Activated CD4-positive, alpha-beta T cell treated with anti-CD3 and anti-CD28 coated beads, Interleukin-2, amount 10 ng/mL, durations not matched to agents 24 days and 14 days (primary cell): ENCODE data around the gene ZBTB16. TPM values are rescaled to one million over a fixed set of nuclear protein-coding genes. Genes with fewer than 3 reads are reported as not detected.

Source experiments
- DNase-seq: peaks from one replicate; pipeline ENCODE4 v3.0.0; 2022
- H3K27ac Mint-ChIP-seq: one replicate; pipeline ENCODE4 v1.8.0; 2022; ENCODE audit warnings: mild to moderate bottlenecking, mixed read lengths
- H3K27me3 Mint-ChIP-seq: one replicate; pipeline ENCODE4 v1.8.0; 2022; ENCODE audit warnings: mixed read lengths
- H3K36me3 Mint-ChIP-seq: one replicate; pipeline ENCODE4 v1.8.0; 2022; ENCODE audit warnings: low read depth, mild to moderate bottlenecking, mixed read lengths
- H3K4me1 Mint-ChIP-seq: one replicate; pipeline ENCODE4 v1.8.0; 2021; ENCODE audit warnings: mixed read lengths
- H3K4me3 Mint-ChIP-seq: one replicate; pipeline ENCODE4 v1.8.0; 2022; ENCODE audit warnings: mild to moderate bottlenecking, moderate library complexity, mixed read lengths
- H3K9me3 Mint-ChIP-seq: one replicate; pipeline ENCODE4 v1.8.0; 2021; ENCODE audit warnings: mixed read lengths
- intact Hi-C: fragments of 100-400 bp; cut with micrococcal nuclease; formaldehyde crosslinking; loops from one replicate; pipeline ENCODE4 v1.15.1; 2023
- total RNA-seq: library from RNA; stranded (reverse); gene quantifications from 2 replicates; pipeline ENCODE4 v1.2.3, GENCODE V29; 2022

ZBTB16 gene
- total RNA-seq, 1 donor from 2014 or later: 3.8 TPM

DNA sequence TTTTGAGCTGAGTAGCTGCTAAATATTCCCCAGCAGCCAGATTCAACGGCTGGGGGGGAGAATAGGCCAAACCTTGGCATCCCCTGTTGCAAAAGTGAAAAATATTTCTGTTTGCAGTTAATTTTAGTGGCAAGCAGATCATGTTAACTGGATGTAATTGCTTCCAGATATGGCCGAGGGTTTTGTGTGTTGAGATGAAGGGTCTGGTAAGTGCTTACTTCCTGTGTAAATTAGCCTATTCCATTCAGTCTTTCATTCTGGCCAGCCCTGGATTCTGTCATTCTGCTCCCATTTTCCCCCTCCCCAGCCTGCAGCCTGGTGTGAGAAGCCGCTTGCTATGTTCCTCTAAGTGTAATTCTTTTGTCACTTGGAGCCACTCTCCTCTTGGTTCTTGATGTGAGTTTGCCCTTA is 17.4 kb downstream of the ZBTB16 start:
- Mint-ChIP-seq H3K36me3 (no peaks in the 10 kb centered on the region), H3K4me3 (peak overlapping the region; percentile 49), H3K4me1 (peaks cover 61% of the 10 kb centered on the region), H3K27ac (no peak overlapping the region), H3K9me3 (no peaks in the 10 kb centered on the region), H3K27me3 (peaks cover 34% of the 10 kb centered on the region)
- intact Hi-C loops: no loop called here
- DNase-seq: no peak

DNA sequence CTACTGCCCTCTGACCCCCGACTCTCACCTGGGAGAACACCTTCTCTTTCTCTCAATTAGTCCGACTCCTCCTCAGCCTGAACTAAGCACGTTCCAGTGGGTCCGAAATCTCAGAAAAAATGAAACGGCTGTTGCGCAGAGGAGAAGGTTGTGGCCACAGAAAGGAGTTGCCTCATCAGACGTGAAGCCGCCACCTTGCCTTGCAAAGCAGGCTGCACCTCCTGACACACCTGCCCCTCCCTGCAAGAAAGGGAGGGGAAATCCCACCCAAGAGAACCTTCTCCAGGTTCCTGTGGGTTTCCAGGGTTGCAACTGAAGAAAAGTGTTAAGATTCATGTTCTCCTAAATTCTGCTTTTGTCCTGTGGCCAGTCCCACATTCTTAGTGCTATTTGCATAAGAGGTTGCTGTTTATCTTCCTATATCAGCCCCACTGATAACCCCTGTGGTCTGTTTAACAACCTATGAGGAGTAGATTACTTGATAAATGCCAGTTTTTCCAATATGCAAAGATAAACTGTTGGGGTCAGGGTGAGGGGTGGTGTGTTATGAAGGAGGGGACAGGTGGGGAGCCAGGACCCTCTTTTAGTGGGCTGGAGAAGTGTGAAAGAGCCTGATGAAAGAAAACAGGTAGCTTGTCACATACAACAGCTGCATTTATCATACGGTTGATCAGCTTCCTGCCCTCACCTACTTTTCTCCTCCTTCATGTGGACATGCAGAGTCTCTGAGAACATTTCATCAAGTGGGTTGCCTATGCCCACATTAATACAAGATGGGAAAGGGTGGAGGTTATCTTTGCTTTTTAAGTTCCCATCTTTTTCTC is 18.2 kb downstream of the ZBTB16 start:
- Mint-ChIP-seq H3K27me3 (peaks cover 32% of the 10 kb centered on the region), H3K4me1 (peaks cover 58% of the 10 kb centered on the region), H3K4me3 (peak overlapping the region; percentile 49), H3K27ac (peak overlapping the region; percentile 50), H3K9me3 (no peaks in the 10 kb centered on the region), H3K36me3 (no peaks in the 10 kb centered on the region)
- intact Hi-C loops: no loop called here
- peak; percentile 65 for DNase-seq

- no peak overlapping the region for H3K4me3 Mint-ChIP-seq
- intact Hi-C loops: no loop called here
- DNase-seq: no peak
- peaks cover 59% of the 10 kb centered on the region for H3K4me1 Mint-ChIP-seq
- H3K27me3 Mint-ChIP-seq: peaks cover 34% of the 10 kb centered on the region
- H3K9me3 Mint-ChIP-seq: no peaks in the 10 kb centered on the region
- no peaks in the 10 kb centered on the region for H3K36me3 Mint-ChIP-seq
- H3K27ac Mint-ChIP-seq: peak overlapping the region; percentile 17
Observed at GRCh38 chr11:114078423-114078822, 18.9 kb downstream of the ZBTB16 start.

GRCh38 chr11:114079511-114080065 is 20.1 kb downstream of the ZBTB16 start:
- H3K36me3 Mint-ChIP-seq: no peaks in the 10 kb centered on the region
- peaks cover 44% of the 10 kb centered on the region for H3K27me3 Mint-ChIP-seq
- no peak for DNase-seq
- H3K4me1 Mint-ChIP-seq: peaks cover 51% of the 10 kb centered on the region
- intact Hi-C loops: no loop called here
- H3K4me3 Mint-ChIP-seq: no peak overlapping the region
- H3K9me3 Mint-ChIP-seq: no peaks in the 10 kb centered on the region
- H3K27ac Mint-ChIP-seq: no peak overlapping the region

GRCh38 chr11:114080219-114080618 is 20.7 kb downstream of the ZBTB16 start:
- Mint-ChIP-seq H3K4me1 (peaks cover 50% of the 10 kb centered on the region), H3K36me3 (no peaks in the 10 kb centered on the region), H3K9me3 (no peaks in the 10 kb centered on the region), H3K27ac (peak overlapping the region; percentile 74), H3K4me3 (peak overlapping the region; percentile 42), H3K27me3 (peaks cover 44% of the 10 kb centered on the region)
- intact Hi-C loops: no loop called here
- no peak for DNase-seq

DNA sequence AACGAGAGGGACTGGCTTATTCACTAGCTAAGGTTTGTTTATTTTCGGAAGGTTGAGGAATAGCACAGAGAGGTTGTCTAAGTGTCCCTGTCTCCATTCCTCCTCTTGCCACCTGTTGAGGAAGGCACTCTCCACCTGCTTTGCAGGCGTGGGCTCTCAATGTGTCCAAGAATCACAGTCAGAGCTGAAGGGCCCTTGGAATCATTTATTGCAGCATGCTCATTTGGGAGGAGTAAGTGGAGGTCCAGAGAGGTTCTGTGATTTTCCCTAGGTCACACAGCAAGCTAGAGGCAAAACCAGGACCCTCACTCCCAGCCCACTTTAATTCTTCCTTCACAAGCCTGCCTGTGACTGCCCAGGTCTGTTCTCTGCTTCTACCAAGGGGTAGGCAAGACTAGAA is 21.3 kb downstream of the ZBTB16 start:
- no peak for DNase-seq
- Mint-ChIP-seq H3K9me3 (no peaks in the 10 kb centered on the region), H3K4me3 (no peak overlapping the region), H3K4me1 (peaks cover 52% of the 10 kb centered on the region), H3K36me3 (no peaks in the 10 kb centered on the region), H3K27ac (peak overlapping the region; percentile 5), H3K27me3 (peaks cover 43% of the 10 kb centered on the region)
- intact Hi-C loops: no loop called here

- no peak overlapping the region for H3K27ac Mint-ChIP-seq
- H3K4me3 Mint-ChIP-seq: no peak overlapping the region
- intact Hi-C loops: no loop called here
- H3K9me3 Mint-ChIP-seq: no peaks in the 10 kb centered on the region
- H3K36me3 Mint-ChIP-seq: peaks cover under 1% of the 10 kb centered on the region
- H3K27me3 Mint-ChIP-seq: peaks cover 38% of the 10 kb centered on the region
- DNase-seq: no peak
- H3K4me1 Mint-ChIP-seq: peaks cover 53% of the 10 kb centered on the region
Observed at GRCh38 chr11:114081641-114082414, 22.3 kb downstream of the ZBTB16 start.

GRCh38 chr11:114082415-114082748 is 22.9 kb downstream of the ZBTB16 start:
- Mint-ChIP-seq H3K4me3 (no peak overlapping the region), H3K4me1 (peaks cover 55% of the 10 kb centered on the region)

GRCh38 chr11:114082767-114083181 is 23.3 kb downstream of the ZBTB16 start:
- DNase-seq: no peak
- Mint-ChIP-seq H3K4me3 (no peak overlapping the region), H3K36me3 (peaks cover 3% of the 10 kb centered on the region), H3K9me3 (no peaks in the 10 kb centered on the region), H3K27ac (no peak overlapping the region), H3K4me1 (peaks cover 54% of the 10 kb centered on the region), H3K27me3 (peaks cover 33% of the 10 kb centered on the region)
- intact Hi-C loops: no loop called here

More at GRCh38 chr11:114082415-114082748, 22.9 kb downstream of the ZBTB16 start:
- no peak overlapping the region for H3K27ac Mint-ChIP-seq
- no peak for DNase-seq
- H3K27me3 Mint-ChIP-seq: peaks cover 33% of the 10 kb centered on the region
- H3K9me3 Mint-ChIP-seq: no peaks in the 10 kb centered on the region
- intact Hi-C loops: no loop called here
- H3K36me3 Mint-ChIP-seq: peaks cover 3% of the 10 kb centered on the region

- Mint-ChIP-seq H3K27me3 (peaks cover 27% of the 10 kb centered on the region), H3K9me3 (no peaks in the 10 kb centered on the region), H3K4me1 (peaks cover 46% of the 10 kb centered on the region), H3K4me3 (no peak overlapping the region), H3K36me3 (peaks cover 3% of the 10 kb centered on the region), H3K27ac (no peak overlapping the region)
- intact Hi-C loops: no loop called here
- DNase-seq: no peak
Observed at GRCh38 chr11:114083391-114084252, 24.1 kb downstream of the ZBTB16 start.

- Mint-ChIP-seq H3K27ac (no peak overlapping the region), H3K4me3 (no peak overlapping the region), H3K4me1 (peaks cover 40% of the 10 kb centered on the region), H3K36me3 (peaks cover 3% of the 10 kb centered on the region), H3K9me3 (no peaks in the 10 kb centered on the region), H3K27me3 (peaks cover 23% of the 10 kb centered on the region)
- intact Hi-C loops: no loop called here
- no peak for DNase-seq
Observed at GRCh38 chr11:114084414-114084813, 24.9 kb downstream of the ZBTB16 start.

- no peak overlapping the region for H3K4me3 Mint-ChIP-seq
- intact Hi-C loops: no loop called here
- H3K4me1 Mint-ChIP-seq: peaks cover 26% of the 10 kb centered on the region
- peaks cover 3% of the 10 kb centered on the region for H3K36me3 Mint-ChIP-seq
- no peaks in the 10 kb centered on the region for H3K9me3 Mint-ChIP-seq
- peaks cover 21% of the 10 kb centered on the region for H3K27me3 Mint-ChIP-seq
- H3K27ac Mint-ChIP-seq: no peak overlapping the region
- no peak for DNase-seq
Observed at GRCh38 chr11:114085965-114086793, 26.7 kb downstream of the ZBTB16 start.

- no peaks in the 10 kb centered on the region for H3K9me3 Mint-ChIP-seq
- no peak for DNase-seq
- H3K4me3 Mint-ChIP-seq: peak overlapping the region; percentile 36
- peaks cover 16% of the 10 kb centered on the region for H3K27me3 Mint-ChIP-seq
- peaks cover 3% of the 10 kb centered on the region for H3K36me3 Mint-ChIP-seq
- intact Hi-C loops: no loop called here
- H3K27ac Mint-ChIP-seq: peak overlapping the region; percentile 60
- H3K4me1 Mint-ChIP-seq: peaks cover 22% of the 10 kb centered on the region
Observed at GRCh38 chr11:114087025-114087424, 27.5 kb downstream of the ZBTB16 start.
